WTC11 (cell line): Measurements from ENCODE around the gene WWOX. TPM values are rescaled to one million over a fixed set of nuclear protein-coding genes. Genes with fewer than 3 reads are reported as not detected.
A peak's percentile ranks its signal among the peaks of the same experiment; 100 is the strongest.

Experiments
- ATAC-seq: fragments of 200-7000 bp; cut with Tn5 transposase; 2 replicates; pipeline ENCODE4 v1.10.0; 2021; ENCODE audit warnings: mild to moderate bottlenecking, moderate library complexity
- CTCF ChIA-PET: fragments of 300-600 bp; sonication (Branson Sonifier 250); formaldehyde crosslinking; loops from one replicate; lab custom pipeline; 2021; ENCODE audit warnings: antibody characterized with exemption; lab: Charles Lee
- POLR2A ChIA-PET: fragments of 350-600 bp; sonication (Branson Sonifier 250); formaldehyde crosslinking; loops from one replicate; lab custom pipeline; 2021; ENCODE audit warnings: antibody characterized with exemption; lab: Charles Lee
- DNase-seq: peaks from one replicate; pipeline ENCODE4 v3.0.0; 2021; ENCODE audit warnings: low spot score
- H3K27ac Mint-ChIP-seq: 2 replicates; pipeline ENCODE4 v1.8.0; 2021; ENCODE audit warnings: mixed read lengths
- H3K27me3 Mint-ChIP-seq: 2 replicates; pipeline ENCODE4 v1.8.0; 2021; ENCODE audit warnings: low read depth, mild to moderate bottlenecking, moderate library complexity, mixed read lengths
- H3K36me3 Mint-ChIP-seq: 2 replicates; pipeline ENCODE4 v1.8.0; 2021; ENCODE audit warnings: mixed read lengths
- H3K4me1 Mint-ChIP-seq: 2 replicates; pipeline ENCODE4 v1.8.0; 2022; ENCODE audit warnings: mixed read lengths
- H3K4me3 Mint-ChIP-seq: 2 replicates; pipeline ENCODE4 v1.8.0; 2021; ENCODE audit warnings: mild to moderate bottlenecking, moderate library complexity, mixed read lengths
- H3K9me3 Mint-ChIP-seq: 2 replicates; pipeline ENCODE4 v1.8.0; 2021; ENCODE audit warnings: mixed read lengths
- E2F1 ChIP-seq: sonication (generic); formaldehyde crosslinking; IDR thresholded peaks from 2 replicates; pipeline ENCODE4 v1.8.0; 2022; ENCODE audit warnings: mild to moderate bottlenecking, missing genetic modification reagents
- E2F5 ChIP-seq: sonication (generic); formaldehyde crosslinking; IDR thresholded peaks from 2 replicates; pipeline ENCODE4 v1.8.1; 2022; ENCODE audit warnings: mild to moderate bottlenecking, moderate library complexity, missing genetic modification reagents
- GABPB1 ChIP-seq: sonication (generic); formaldehyde crosslinking; IDR thresholded peaks from 2 replicates; pipeline ENCODE4 v1.8.1; 2023; ENCODE audit warnings: mild to moderate bottlenecking, missing genetic modification reagents
- GRHL2 ChIP-seq: fragments of 250-450 bp; sonication (Bioruptor Pico); IDR thresholded peaks from 2 replicates; pipeline ENCODE4 v1.8.0; 2022; ENCODE audit warnings: mild to moderate bottlenecking, moderate library complexity; ENCODE audit not compliant: insufficient replicate concordance, severe bottlenecking
- GTF2I ChIP-seq: fragments of 250-450 bp; sonication (Bioruptor Pico); conservative IDR thresholded peaks from 2 replicates; pipeline ENCODE4 v1.4.0; 2021; ENCODE audit warnings: mild to moderate bottlenecking
- HMGA2 ChIP-seq: fragments of 250-450 bp; sonication (Bioruptor Pico); IDR thresholded peaks from 2 replicates; pipeline ENCODE4 v1.4.0; 2021; ENCODE audit warnings: mild to moderate bottlenecking, moderate library complexity
- NFATC4 ChIP-seq: fragments of 250-450 bp; sonication (Bioruptor Pico); IDR thresholded peaks from 2 replicates; pipeline ENCODE4 v1.9.0; 2021; ENCODE audit warnings: mild to moderate bottlenecking
- NFYB ChIP-seq: sonication (generic); formaldehyde crosslinking; conservative IDR thresholded peaks from 2 replicates; pipeline ENCODE4 v1.8.0; 2022; ENCODE audit warnings: low read depth, missing genetic modification reagents
- NR3C1 ChIP-seq: sonication (generic); formaldehyde crosslinking; conservative IDR thresholded peaks from 2 replicates; pipeline ENCODE4 v1.8.1; 2023; ENCODE audit warnings: low read depth, mild to moderate bottlenecking, missing genetic modification reagents
- OVOL2 ChIP-seq: fragments of 250-450 bp; sonication (Bioruptor Pico); IDR thresholded peaks from 2 replicates; pipeline ENCODE4 v1.9.0; 2021; ENCODE audit warnings: mild to moderate bottlenecking, borderline replicate concordance
- RORB ChIP-seq: fragments of 250-450 bp; sonication (Bioruptor Pico); IDR thresholded peaks from 2 replicates; pipeline ENCODE4 v1.9.0; 2021; ENCODE audit warnings: mild to moderate bottlenecking
- SMAD3 ChIP-seq: sonication (generic); formaldehyde crosslinking; IDR thresholded peaks from 2 replicates; pipeline ENCODE4 v1.8.0; 2022; ENCODE audit warnings: missing genetic modification reagents, mild to moderate bottlenecking, borderline replicate concordance
- SP1 ChIP-seq: sonication (generic); formaldehyde crosslinking; conservative IDR thresholded peaks from 2 replicates; pipeline ENCODE4 v1.8.1; 2022; ENCODE audit warnings: missing genetic modification reagents
- TEAD1 ChIP-seq: sonication (generic); formaldehyde crosslinking; IDR thresholded peaks from 2 replicates; pipeline ENCODE4 v1.8.0; 2022; ENCODE audit warnings: mild to moderate bottlenecking, missing genetic modification reagents
- ZBTB21 ChIP-seq: sonication (generic); formaldehyde crosslinking; IDR thresholded peaks from 2 replicates; pipeline ENCODE4 v1.8.1; 2023; ENCODE audit warnings: mild to moderate bottlenecking, missing genetic modification reagents, borderline replicate concordance
- ZNF121 ChIP-seq: sonication (generic); formaldehyde crosslinking; IDR thresholded peaks from 2 replicates; pipeline ENCODE4 v1.8.0; 2023; ENCODE audit warnings: missing genetic modification reagents
- ZNF232 ChIP-seq: sonication (generic); formaldehyde crosslinking; IDR thresholded peaks from 2 replicates; pipeline ENCODE4 v1.8.0; 2022; ENCODE audit warnings: mild to moderate bottlenecking, missing genetic modification reagents
- ZNF263 ChIP-seq: sonication (generic); formaldehyde crosslinking; IDR thresholded peaks from 2 replicates; pipeline ENCODE4 v1.8.1; 2022; ENCODE audit warnings: low read depth, mild to moderate bottlenecking, moderate library complexity, missing genetic modification reagents
- ZNF317 ChIP-seq: sonication (generic); formaldehyde crosslinking; IDR thresholded peaks from 2 replicates; pipeline ENCODE4 v1.8.1; 2023; ENCODE audit warnings: low read depth, mild to moderate bottlenecking, moderate library complexity, missing genetic modification reagents, borderline replicate concordance
- total RNA-seq: library from RNA; stranded (reverse); gene quantifications from 3 replicates; pipeline ENCODE4 v1.2.3, GENCODE V29; 2021
- TF ChIP-seq, protein P1 (sequence below): fragments of 250-450 bp; sonication (Bioruptor Pico); IDR thresholded peaks from 2 replicates; pipeline ENCODE4 v1.9.0; 2021; ENCODE audit warnings: moderate library complexity, mild to moderate bottlenecking, inconsistent platforms, borderline replicate concordance
- TF ChIP-seq, protein P2 (sequence below): sonication (generic); formaldehyde crosslinking; IDR thresholded peaks from 2 replicates; pipeline ENCODE4 v1.8.0; 2023; ENCODE audit warnings: mild to moderate bottlenecking, missing genetic modification reagents
- TF ChIP-seq, protein P3 (sequence below): sonication (generic); formaldehyde crosslinking; IDR thresholded peaks from 2 replicates; pipeline ENCODE4 v1.8.0; 2023; ENCODE audit warnings: missing genetic modification reagents, mild to moderate bottlenecking, borderline replicate concordance
- TF ChIP-seq, protein P4 (sequence below): fragments of 250-450 bp; sonication (Bioruptor Pico); IDR thresholded peaks from 2 replicates; pipeline ENCODE4 v1.8.0; 2021; ENCODE audit warnings: mild to moderate bottlenecking

Gene WWOX
- total RNA-seq, 1 experiment from 2014 or later: 15.7 TPM

GRCh38 chr16:78217276-78217675, 117.8 kb downstream of the WWOX start:
- no peaks in the 10 kb centered on the region for H3K27me3 Mint-ChIP-seq
- H3K9me3 Mint-ChIP-seq: 0 out of 2 replicates have a peak, but pooled peaks cover 3% of the 10 kb centered on the region
- 0 out of 2 replicates have a peak overlapping the region, but pooled peaks have one; percentile 2 for H3K27ac Mint-ChIP-seq
- H3K36me3 Mint-ChIP-seq: no peaks in the 10 kb centered on the region
- ATAC-seq: no peak
- DNase-seq: no peak
- peaks cover 7% of the 10 kb centered on the region for H3K4me1 Mint-ChIP-seq
- ChIA-PET POLR2A (no interaction called here), CTCF (interaction anchor here (0.5 kb wide), 1 partner anchor 29 kb away, joined by 4 read pairs; no protein-coding TSS in a partner anchor)
- TF ChIP-seq SP1 (CRISPR knock-in tag) (no peak), NFYB (CRISPR knock-in tag) (no peak), OVOL2 (CRISPR knock-in tag) (no peak), RORB (CRISPR knock-in tag) (no peak), NR3C1 (no peak), ZNF317 (CRISPR knock-in tag) (no peak), GABPB1 (CRISPR knock-in tag) (no peak), GRHL2 (CRISPR knock-in tag) (no peak), ZNF121 (no peak), ZNF263 (CRISPR knock-in tag) (no peak)
- TF ChIP-seq, protein P1, sequence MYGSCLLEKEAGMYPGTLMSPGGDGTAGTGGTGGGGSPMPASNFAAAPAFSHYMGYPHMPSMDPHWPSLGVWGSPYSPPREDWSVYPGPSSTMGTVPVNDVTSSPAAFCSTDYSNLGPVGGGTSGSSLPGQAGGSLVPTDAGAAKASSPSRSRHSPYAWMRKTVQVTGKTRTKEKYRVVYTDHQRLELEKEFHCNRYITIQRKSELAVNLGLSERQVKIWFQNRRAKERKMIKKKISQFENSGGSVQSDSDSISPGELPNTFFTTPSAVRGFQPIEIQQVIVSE (CRISPR knock-in tag): no peak
- TF ChIP-seq, protein P2, sequence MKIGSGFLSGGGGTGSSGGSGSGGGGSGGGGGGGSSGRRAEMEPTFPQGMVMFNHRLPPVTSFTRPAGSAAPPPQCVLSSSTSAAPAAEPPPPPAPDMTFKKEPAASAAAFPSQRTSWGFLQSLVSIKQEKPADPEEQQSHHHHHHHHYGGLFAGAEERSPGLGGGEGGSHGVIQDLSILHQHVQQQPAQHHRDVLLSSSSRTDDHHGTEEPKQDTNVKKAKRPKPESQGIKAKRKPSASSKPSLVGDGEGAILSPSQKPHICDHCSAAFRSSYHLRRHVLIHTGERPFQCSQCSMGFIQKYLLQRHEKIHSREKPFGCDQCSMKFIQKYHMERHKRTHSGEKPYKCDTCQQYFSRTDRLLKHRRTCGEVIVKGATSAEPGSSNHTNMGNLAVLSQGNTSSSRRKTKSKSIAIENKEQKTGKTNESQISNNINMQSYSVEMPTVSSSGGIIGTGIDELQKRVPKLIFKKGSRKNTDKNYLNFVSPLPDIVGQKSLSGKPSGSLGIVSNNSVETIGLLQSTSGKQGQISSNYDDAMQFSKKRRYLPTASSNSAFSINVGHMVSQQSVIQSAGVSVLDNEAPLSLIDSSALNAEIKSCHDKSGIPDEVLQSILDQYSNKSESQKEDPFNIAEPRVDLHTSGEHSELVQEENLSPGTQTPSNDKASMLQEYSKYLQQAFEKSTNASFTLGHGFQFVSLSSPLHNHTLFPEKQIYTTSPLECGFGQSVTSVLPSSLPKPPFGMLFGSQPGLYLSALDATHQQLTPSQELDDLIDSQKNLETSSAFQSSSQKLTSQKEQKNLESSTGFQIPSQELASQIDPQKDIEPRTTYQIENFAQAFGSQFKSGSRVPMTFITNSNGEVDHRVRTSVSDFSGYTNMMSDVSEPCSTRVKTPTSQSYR (CRISPR knock-in tag): no peak
- no peak overlapping the region for H3K4me3 Mint-ChIP-seq

DNA sequence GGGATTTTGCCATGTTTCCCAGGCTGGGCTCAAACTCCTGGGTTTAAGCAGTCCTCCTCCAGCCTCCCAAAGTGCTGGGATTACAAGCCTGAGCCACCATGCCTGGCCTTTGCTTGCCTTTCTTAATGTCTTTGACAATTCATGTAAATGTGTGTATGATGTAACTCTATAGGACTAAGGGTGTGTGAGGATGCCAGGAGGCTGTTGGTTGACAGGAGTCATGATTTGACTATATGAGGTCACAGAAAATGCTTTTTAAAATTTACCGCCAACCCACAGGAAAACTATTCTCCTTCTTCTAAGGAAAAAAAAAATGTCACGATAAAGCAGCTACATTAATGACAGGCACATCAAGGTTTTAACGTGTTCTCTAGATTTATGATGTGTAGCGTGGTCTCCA, 118.8 kb downstream of the WWOX start:
- H3K4me3 Mint-ChIP-seq: no peak overlapping the region
- ATAC-seq (no peak), DNase-seq (no peak)
- H3K27me3 Mint-ChIP-seq: no peaks in the 10 kb centered on the region
- H3K36me3 Mint-ChIP-seq: no peaks in the 10 kb centered on the region
- H3K27ac Mint-ChIP-seq: no peak overlapping the region
- ChIA-PET CTCF (no interaction called here), POLR2A (no interaction called here)
- peaks cover 4% of the 10 kb centered on the region for H3K4me1 Mint-ChIP-seq
- peaks cover 4% of the 10 kb centered on the region for H3K9me3 Mint-ChIP-seq
- TF ChIP-seq GABPB1 (CRISPR knock-in tag) (no peak), GTF2I (CRISPR knock-in tag) (no peak), E2F5 (CRISPR knock-in tag) (no peak), ZNF121 (no peak), ZBTB21 (no peak), GRHL2 (CRISPR knock-in tag) (no peak), ZNF232 (CRISPR knock-in tag) (no peak), HMGA2 (CRISPR knock-in tag) (no peak), OVOL2 (CRISPR knock-in tag) (no peak), SMAD3 (no peak), TEAD1 (CRISPR knock-in tag) (no peak), NFATC4 (CRISPR knock-in tag) (no peak), E2F1 (no peak)
- TF ChIP-seq, protein P3, sequence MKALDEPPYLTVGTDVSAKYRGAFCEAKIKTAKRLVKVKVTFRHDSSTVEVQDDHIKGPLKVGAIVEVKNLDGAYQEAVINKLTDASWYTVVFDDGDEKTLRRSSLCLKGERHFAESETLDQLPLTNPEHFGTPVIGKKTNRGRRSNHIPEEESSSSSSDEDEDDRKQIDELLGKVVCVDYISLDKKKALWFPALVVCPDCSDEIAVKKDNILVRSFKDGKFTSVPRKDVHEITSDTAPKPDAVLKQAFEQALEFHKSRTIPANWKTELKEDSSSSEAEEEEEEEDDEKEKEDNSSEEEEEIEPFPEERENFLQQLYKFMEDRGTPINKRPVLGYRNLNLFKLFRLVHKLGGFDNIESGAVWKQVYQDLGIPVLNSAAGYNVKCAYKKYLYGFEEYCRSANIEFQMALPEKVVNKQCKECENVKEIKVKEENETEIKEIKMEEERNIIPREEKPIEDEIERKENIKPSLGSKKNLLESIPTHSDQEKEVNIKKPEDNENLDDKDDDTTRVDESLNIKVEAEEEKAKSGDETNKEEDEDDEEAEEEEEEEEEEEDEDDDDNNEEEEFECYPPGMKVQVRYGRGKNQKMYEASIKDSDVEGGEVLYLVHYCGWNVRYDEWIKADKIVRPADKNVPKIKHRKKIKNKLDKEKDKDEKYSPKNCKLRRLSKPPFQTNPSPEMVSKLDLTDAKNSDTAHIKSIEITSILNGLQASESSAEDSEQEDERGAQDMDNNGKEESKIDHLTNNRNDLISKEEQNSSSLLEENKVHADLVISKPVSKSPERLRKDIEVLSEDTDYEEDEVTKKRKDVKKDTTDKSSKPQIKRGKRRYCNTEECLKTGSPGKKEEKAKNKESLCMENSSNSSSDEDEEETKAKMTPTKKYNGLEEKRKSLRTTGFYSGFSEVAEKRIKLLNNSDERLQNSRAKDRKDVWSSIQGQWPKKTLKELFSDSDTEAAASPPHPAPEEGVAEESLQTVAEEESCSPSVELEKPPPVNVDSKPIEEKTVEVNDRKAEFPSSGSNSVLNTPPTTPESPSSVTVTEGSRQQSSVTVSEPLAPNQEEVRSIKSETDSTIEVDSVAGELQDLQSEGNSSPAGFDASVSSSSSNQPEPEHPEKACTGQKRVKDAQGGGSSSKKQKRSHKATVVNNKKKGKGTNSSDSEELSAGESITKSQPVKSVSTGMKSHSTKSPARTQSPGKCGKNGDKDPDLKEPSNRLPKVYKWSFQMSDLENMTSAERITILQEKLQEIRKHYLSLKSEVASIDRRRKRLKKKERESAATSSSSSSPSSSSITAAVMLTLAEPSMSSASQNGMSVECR: no peak
- TF ChIP-seq, protein P4, sequence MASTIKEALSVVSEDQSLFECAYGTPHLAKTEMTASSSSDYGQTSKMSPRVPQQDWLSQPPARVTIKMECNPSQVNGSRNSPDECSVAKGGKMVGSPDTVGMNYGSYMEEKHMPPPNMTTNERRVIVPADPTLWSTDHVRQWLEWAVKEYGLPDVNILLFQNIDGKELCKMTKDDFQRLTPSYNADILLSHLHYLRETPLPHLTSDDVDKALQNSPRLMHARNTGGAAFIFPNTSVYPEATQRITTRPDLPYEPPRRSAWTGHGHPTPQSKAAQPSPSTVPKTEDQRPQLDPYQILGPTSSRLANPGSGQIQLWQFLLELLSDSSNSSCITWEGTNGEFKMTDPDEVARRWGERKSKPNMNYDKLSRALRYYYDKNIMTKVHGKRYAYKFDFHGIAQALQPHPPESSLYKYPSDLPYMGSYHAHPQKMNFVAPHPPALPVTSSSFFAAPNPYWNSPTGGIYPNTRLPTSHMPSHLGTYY: no peak
